HepG2 (cell line): ENCODE results near the gene GPC3. TPM values are rescaled to one million over a fixed set of nuclear protein-coding genes. Genes with fewer than 3 reads are reported as not detected.
A peak's percentile ranks its signal among the peaks of the same experiment; 100 is the strongest.

ENCODE experiments used
- ATAC-seq: fragments of 200-7000 bp; cut with Tn5 transposase; 3 replicates; pipeline ENCODE4 v1.9.1; 2020; ENCODE audit warnings: mild to moderate bottlenecking, moderate library complexity
- BruUV-seq: library from RNA; stranded (reverse); fragments of 400-500 nt; replicated peaks from 2 replicates; lab custom pipeline; 2021; lab: Mats Ljungman, UMichigan
- CTCF ChIA-PET: fragments of 300-600 bp; formaldehyde crosslinking; extraction: SDS; loops from one replicate; lab custom pipeline; 2021; ENCODE audit warnings: low total read pairs, inconsistent platforms, low intra/inter-chr PET ratio; lab: Yijun Ruan, JAX
- POLR2A ChIA-PET: fragments of 350-600 bp; sonication (Branson Sonifier 250); formaldehyde crosslinking; loops from one replicate; lab custom pipeline; 2020; ENCODE audit warnings: antibody characterized with exemption, inconsistent platforms; lab: Yijun Ruan, JAX
- DNase-seq: peaks from one replicate; pipeline ENCODE4 v3.0.0-alpha.2; 2015; ENCODE audit warnings: low spot score
- FAIRE-seq: peaks from 3 replicates; lab custom pipeline; 2011; peaks lifted over from hg19 to GRCh38; lab: Jason Lieb, UNC
- H2AFZ ChIP-seq: one replicate; pipeline ENCODE4 v1.6.1; 2011; ENCODE audit warnings: low read length, inconsistent platforms
- H3K27ac ChIP-seq: fragments of 300-600 bp; 3 replicates; pipeline ENCODE4 v1.8.0; 2011; ENCODE audit warnings: mixed run types, mild to moderate bottlenecking, mixed read lengths, low read length, inconsistent platforms; ENCODE audit not compliant: insufficient read depth; ENCODE audit errors: extremely low read length
- H3K27me3 ChIP-seq, 2 experiments: fragments of 200-600 bp in 1 of 2; 2 replicates in 1 of 2; 3 replicates in 1 of 2; pipeline versions ENCODE4 v1.6.0 to v1.8.0; 2011; ENCODE audit warnings: low read length in 2 of 2, mild to moderate bottlenecking in 2 of 2, moderate library complexity in 2 of 2, inconsistent platforms in 1 of 2; ENCODE audit not compliant: insufficient read depth in 2 of 2, control insufficient read depth in 1 of 2
- H3K36me3 ChIP-seq, 2 experiments: fragments of 200-600 bp in 1 of 2; replicated peaks in 1 of 2; 2 replicates in 1 of 2; 3 replicates in 1 of 2; pipeline versions ENCODE4 v1.5.1 to v1.8.0; 2011; ENCODE audit warnings: low read length in 2 of 2, inconsistent platforms in 1 of 2; ENCODE audit not compliant: insufficient read depth in 2 of 2, control insufficient read depth in 1 of 2
- H3K4me1 ChIP-seq: 2 replicates; pipeline ENCODE4 v1.5.1; 2012; ENCODE audit warnings: low read length, inconsistent platforms; ENCODE audit not compliant: insufficient read depth
- H3K4me2 ChIP-seq: 2 replicates; pipeline ENCODE4 v1.6.0; 2011; ENCODE audit warnings: low read depth, low read length, inconsistent platforms
- H3K4me3 ChIP-seq, 3 experiments: fragments of 200-600 bp in 1 of 3; sonication (generic), shearing (Covaris generic) in 1 of 3; replicated peaks in 1 of 3; 2 replicates each; pipeline ENCODE4 v1.5.1; 2011 to 2016; ENCODE audit warnings: low read length in 3 of 3, inconsistent platforms in 2 of 3, low read depth in 2 of 3, mild to moderate bottlenecking in 2 of 3, control low read depth in 1 of 3, mixed read lengths in 1 of 3; ENCODE audit not compliant: insufficient read depth in 1 of 3
- H3K79me2 ChIP-seq: one replicate; pipeline ENCODE4 v1.6.1; 2011; ENCODE audit warnings: low read length, inconsistent platforms; ENCODE audit not compliant: insufficient read depth
- H3K9ac ChIP-seq: 2 replicates; pipeline ENCODE4 v1.6.0; 2011; ENCODE audit warnings: mild to moderate bottlenecking, low read depth, low read length, inconsistent platforms; ENCODE audit not compliant: insufficient read depth
- H3K9me3 ChIP-seq: 2 replicates; pipeline ENCODE4 v1.5.1; 2012; ENCODE audit warnings: mild to moderate bottlenecking, low read length
- H4K20me1 ChIP-seq: 2 replicates; pipeline ENCODE4 v1.6.0; 2011; ENCODE audit warnings: inconsistent platforms, mild to moderate bottlenecking, low read length, moderate library complexity; ENCODE audit not compliant: insufficient read depth
- MTF2 ChIP-seq: sonication (generic); formaldehyde crosslinking; IDR thresholded peaks from 2 replicates; pipeline ENCODE4 v1.5.0; 2020; ENCODE audit warnings: missing genetic modification reagents, borderline replicate concordance
- NFKB2 ChIP-seq: sonication (generic); formaldehyde crosslinking; IDR thresholded peaks from 2 replicates; pipeline ENCODE4 v1.4.0; 2020; ENCODE audit warnings: missing genetic modification reagents, borderline replicate concordance
- NR2F6 ChIP-seq, 2 experiments: IDR thresholded peaks; 2 replicates each; pipeline ENCODE4 v1.6.1; 2016; ENCODE audit warnings: antibody characterized with exemption in 1 of 2, mild to moderate bottlenecking in 1 of 2
- POGK ChIP-seq: sonication (generic); formaldehyde crosslinking; conservative IDR thresholded peaks from 2 replicates; pipeline ENCODE4 v1.8.0; 2022; ENCODE audit warnings: mild to moderate bottlenecking, moderate library complexity, missing genetic modification reagents
- POLR2AphosphoS5 ChIP-seq: IDR thresholded peaks from 2 replicates; pipeline ENCODE4 v1.6.1; 2012; ENCODE audit warnings: low read depth, low read length
- RBM22 ChIP-seq: fragments of 200-400 bp; formaldehyde crosslinking; optimal IDR thresholded peaks from 2 replicates; pipeline ENCODE3; 2017; ENCODE audit warnings: mild to moderate bottlenecking, low read length, moderate library complexity
- ZNF282 ChIP-seq: fragments of 450-650 bp; IDR thresholded peaks from 2 replicates; pipeline ENCODE4 v1.6.1; 2018; ENCODE audit not compliant: partially characterized antibody
- ZNF552 ChIP-seq: sonication (generic); formaldehyde crosslinking; IDR thresholded peaks from 2 replicates; pipeline ENCODE4 v1.9.0; 2022; ENCODE audit warnings: missing genetic modification reagents, mild to moderate bottlenecking, borderline replicate concordance
- ZNF883 ChIP-seq: sonication (generic); formaldehyde crosslinking; IDR thresholded peaks from 2 replicates; pipeline ENCODE4 v1.5.1; 2020; ENCODE audit warnings: mild to moderate bottlenecking, missing genetic modification reagents; ENCODE audit errors: not compliant biosample characterization
- WGBS: methylation state at CpG from one replicate; pipeline ENCODE4 v1.1.6; 2017; ENCODE audit warnings: low lambda C conversion rate; 5-methylcytosine and 5-hydroxymethylcytosine counted together
- in situ Hi-C: cut with HindIII; loops from 2 replicates; pipeline ENCODE4 v1.10.0; 2017; ENCODE audit warnings: low pct_unique_long_range_greater_than_20kb; ENCODE audit not compliant: extremely low pct_ligation_motif_present
- intact Hi-C: fragments of 100-400 bp; cut with micrococcal nuclease; formaldehyde crosslinking; loops from one replicate; pipeline ENCODE4 v1.10.0; 2022; ENCODE audit not compliant: unreplicated experiment
- polyA plus RNA-seq, 8 experiments: library from polyadenylated mRNA; depleted of rRNA in 3 of 8; stranded (reverse) in 7 of 8; unstranded in 1 of 8; fragments of >200 nt; fragmentation: Illumina TruSeq in 4 of 8; extraction: Trizol in 4 of 8; gene quantifications; 2 replicates each; pipeline versions ENCODE4 v1.2.1 to v1.2.3, GENCODE V29; 2011 to 2016; ENCODE audit warnings: low read depth in 4 of 8, missing spikeins in 1 of 8, mixed read lengths in 1 of 8; ENCODE audit not compliant: insufficient read depth in 1 of 8
- total RNA-seq, 5 experiments: library from RNA; depleted of rRNA; stranded (reverse); fragments of >200 nt; fragmentation: Illumina TruSeq; extraction: Trizol; gene quantifications; 2 replicates each; pipeline ENCODE4 v1.2.3, GENCODE V29; 2016; ENCODE audit warnings: low read depth in 1 of 5
- TF ChIP-seq, protein P1 (sequence below): sonication (generic); formaldehyde crosslinking; IDR thresholded peaks from 2 replicates; pipeline ENCODE4 v1.4.0; 2020; ENCODE audit warnings: missing genetic modification reagents, borderline replicate concordance
- TF ChIP-seq, protein P2 (sequence below): sonication (generic); formaldehyde crosslinking; IDR thresholded peaks from 2 replicates; pipeline ENCODE4 v1.5.0; 2020; ENCODE audit warnings: mild to moderate bottlenecking, missing genetic modification reagents, moderate library complexity

The GPC3 gene
- total and polyA plus RNA-seq, 2 of the 13 experiments (the other 11 are each of a cell fraction or from before 2014, with no cell fraction given) = 1,799 to 3,263 TPM

DNA sequence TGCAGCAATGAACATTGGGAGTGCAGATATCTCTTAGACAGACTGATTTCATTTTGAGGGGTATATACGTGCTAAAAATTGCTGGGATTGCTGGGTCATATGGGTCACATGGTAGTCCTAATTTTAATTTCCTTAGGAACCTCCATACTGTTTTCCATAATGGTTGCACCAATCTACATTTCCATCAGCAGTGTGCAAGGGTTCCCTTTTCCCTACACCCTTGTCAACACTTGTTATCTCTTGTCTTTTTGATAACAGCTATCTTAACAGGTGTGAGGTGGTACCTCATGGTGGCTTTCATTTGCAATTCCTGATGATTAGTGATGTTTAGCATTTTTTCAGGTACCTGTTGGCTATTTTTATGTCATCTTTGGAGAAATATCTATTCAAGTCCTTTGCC lies 57.0 kb downstream of the GPC3 start:
- DNase-seq (no peak), FAIRE-seq (no peak), ATAC-seq (no peak)
- BruUV-seq = TSS peak; percentile 17
- no peak overlapping the region for H3K4me2 ChIP-seq
- peak; percentile 92 for TF ChIP-seq RBM22
- peak; percentile 38; the same call in 1 of the 2 replicates for TF ChIP-seq POLR2AphosphoS5
- TF ChIP-seq, protein P1, sequence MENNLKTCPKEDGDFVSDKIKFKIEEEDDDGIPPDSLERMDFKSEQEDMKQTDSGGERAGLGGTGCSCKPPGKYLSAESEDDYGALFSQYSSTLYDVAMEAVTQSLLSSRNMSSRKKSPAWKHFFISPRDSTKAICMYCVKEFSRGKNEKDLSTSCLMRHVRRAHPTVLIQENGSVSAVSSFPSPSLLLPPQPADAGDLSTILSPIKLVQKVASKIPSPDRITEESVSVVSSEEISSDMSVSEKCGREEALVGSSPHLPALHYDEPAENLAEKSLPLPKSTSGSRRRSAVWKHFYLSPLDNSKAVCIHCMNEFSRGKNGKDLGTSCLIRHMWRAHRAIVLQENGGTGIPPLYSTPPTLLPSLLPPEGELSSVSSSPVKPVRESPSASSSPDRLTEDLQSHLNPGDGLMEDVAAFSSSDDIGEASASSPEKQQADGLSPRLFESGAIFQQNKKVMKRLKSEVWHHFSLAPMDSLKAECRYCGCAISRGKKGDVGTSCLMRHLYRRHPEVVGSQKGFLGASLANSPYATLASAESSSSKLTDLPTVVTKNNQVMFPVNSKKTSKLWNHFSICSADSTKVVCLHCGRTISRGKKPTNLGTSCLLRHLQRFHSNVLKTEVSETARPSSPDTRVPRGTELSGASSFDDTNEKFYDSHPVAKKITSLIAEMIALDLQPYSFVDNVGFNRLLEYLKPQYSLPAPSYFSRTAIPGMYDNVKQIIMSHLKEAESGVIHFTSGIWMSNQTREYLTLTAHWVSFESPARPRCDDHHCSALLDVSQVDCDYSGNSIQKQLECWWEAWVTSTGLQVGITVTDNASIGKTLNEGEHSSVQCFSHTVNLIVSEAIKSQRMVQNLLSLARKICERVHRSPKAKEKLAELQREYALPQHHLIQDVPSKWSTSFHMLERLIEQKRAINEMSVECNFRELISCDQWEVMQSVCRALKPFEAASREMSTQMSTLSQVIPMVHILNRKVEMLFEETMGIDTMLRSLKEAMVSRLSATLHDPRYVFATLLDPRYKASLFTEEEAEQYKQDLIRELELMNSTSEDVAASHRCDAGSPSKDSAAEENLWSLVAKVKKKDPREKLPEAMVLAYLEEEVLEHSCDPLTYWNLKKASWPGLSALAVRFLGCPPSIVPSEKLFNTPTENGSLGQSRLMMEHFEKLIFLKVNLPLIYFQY (CRISPR knock-in tag) = no peak
- H3K4me3 ChIP-seq = no peak overlapping the region
- H3K4me1 ChIP-seq = peaks cover 51% of the 10 kb centered on the region
- peaks cover 86% of the 10 kb centered on the region for H4K20me1 ChIP-seq
- H3K27me3 ChIP-seq = no peaks in the 10 kb centered on the region
- no peak overlapping the region for H3K27ac ChIP-seq
- WGBS = 100% methylated on average over 1 of the region's 1 CpG
- no peak overlapping the region for H3K9ac ChIP-seq
- intact Hi-C loops (no loop called here), in situ Hi-C loops (no loop called here)
- peaks cover 71% of the 10 kb centered on the region for H3K79me2 ChIP-seq
- no peaks in the 10 kb centered on the region for H3K9me3 ChIP-seq
- CTCF ChIA-PET = no interaction called here
- peaks cover 2 to 42% of the 10 kb centered on the region in 2 experiments for H3K36me3 ChIP-seq
- no peak overlapping the region for H2AFZ ChIP-seq
- POLR2A ChIA-PET = no interaction called here

GRCh38 chrX:133926809-133927208 lies 58.6 kb downstream of the GPC3 start:
- H3K4me1 ChIP-seq = peaks cover 66% of the 10 kb centered on the region
- H3K9me3 ChIP-seq = no peaks in the 10 kb centered on the region
- in situ Hi-C loops = no loop called here
- FAIRE-seq (peak; percentile 18), ATAC-seq (peak; percentile 8; the same call in 1 of the 3 replicates), DNase-seq (no peak)
- 92% methylated on average over 3 of the region's 4 CpGs for WGBS
- H3K4me3 ChIP-seq = no peak overlapping the region
- peaks cover 70% of the 10 kb centered on the region for H3K79me2 ChIP-seq
- CTCF ChIA-PET = no interaction called here
- no peak overlapping the region for H3K4me2 ChIP-seq
- peaks cover 2 to 46% of the 10 kb centered on the region in 2 experiments for H3K36me3 ChIP-seq
- no peak overlapping the region for H3K27ac ChIP-seq
- no TSS peak for BruUV-seq
- H3K27me3 ChIP-seq = no peaks in the 10 kb centered on the region
- H4K20me1 ChIP-seq = peaks cover 88% of the 10 kb centered on the region
- intact Hi-C loops = no loop called here
- no peak overlapping the region for H3K9ac ChIP-seq
- POLR2A ChIA-PET = no interaction called here
- H2AFZ ChIP-seq = no peak overlapping the region
- TF ChIP-seq NR2F6 (IDR thresholded peaks at IDR 0.05) (no peak), NR2F6 (CRISPR knock-in tag; IDR thresholded peaks at IDR 0.05) (no peak), NFKB2 (CRISPR knock-in tag) (no peak), POGK (CRISPR knock-in tag) (no peak), ZNF883 (CRISPR knock-in tag) (no peak), ZNF552 (CRISPR knock-in tag) (no peak), ZNF282 (no peak), MTF2 (CRISPR knock-in tag) (no peak)
- TF ChIP-seq, protein P2, sequence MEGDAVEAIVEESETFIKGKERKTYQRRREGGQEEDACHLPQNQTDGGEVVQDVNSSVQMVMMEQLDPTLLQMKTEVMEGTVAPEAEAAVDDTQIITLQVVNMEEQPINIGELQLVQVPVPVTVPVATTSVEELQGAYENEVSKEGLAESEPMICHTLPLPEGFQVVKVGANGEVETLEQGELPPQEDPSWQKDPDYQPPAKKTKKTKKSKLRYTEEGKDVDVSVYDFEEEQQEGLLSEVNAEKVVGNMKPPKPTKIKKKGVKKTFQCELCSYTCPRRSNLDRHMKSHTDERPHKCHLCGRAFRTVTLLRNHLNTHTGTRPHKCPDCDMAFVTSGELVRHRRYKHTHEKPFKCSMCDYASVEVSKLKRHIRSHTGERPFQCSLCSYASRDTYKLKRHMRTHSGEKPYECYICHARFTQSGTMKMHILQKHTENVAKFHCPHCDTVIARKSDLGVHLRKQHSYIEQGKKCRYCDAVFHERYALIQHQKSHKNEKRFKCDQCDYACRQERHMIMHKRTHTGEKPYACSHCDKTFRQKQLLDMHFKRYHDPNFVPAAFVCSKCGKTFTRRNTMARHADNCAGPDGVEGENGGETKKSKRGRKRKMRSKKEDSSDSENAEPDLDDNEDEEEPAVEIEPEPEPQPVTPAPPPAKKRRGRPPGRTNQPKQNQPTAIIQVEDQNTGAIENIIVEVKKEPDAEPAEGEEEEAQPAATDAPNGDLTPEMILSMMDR (CRISPR knock-in tag) = 0 out of 2 replicates have a peak, but pooled peaks have one; percentile 9
